Neural progenitor cell (in vitro differentiated cells): Measurements from ENCODE around the gene TTLL8. TPM values are rescaled to one million over a fixed set of nuclear protein-coding genes. Genes with fewer than 3 reads are reported as not detected.

ENCODE experiments used
- DNase-seq: peaks from one replicate; pipeline ENCODE4 v3.0.0-alpha.2; 2016; ENCODE audit warnings: low spot score
- H2AFZ ChIP-seq: fragments of 200-600 bp; sonication (generic); replicated peaks from 2 replicates; pipeline ENCODE4 v1.6.1; 2016; ENCODE audit warnings: antibody characterized with exemption
- H3F3A ChIP-seq: fragments of 200-600 bp; sonication (generic); 2 replicates; pipeline ENCODE4 v1.6.1; 2016; ENCODE audit warnings: antibody characterized with exemption, low read depth
- H3K27ac ChIP-seq: fragments of 200-600 bp; sonication (generic); 2 replicates; pipeline ENCODE4 v1.5.1; 2016; ENCODE audit warnings: mild to moderate bottlenecking
- H3K27me3 ChIP-seq: fragments of 200-600 bp; sonication (generic); 2 replicates; pipeline ENCODE4 v1.6.1; 2016; ENCODE audit warnings: mild to moderate bottlenecking, moderate library complexity
- H3K36me3 ChIP-seq: fragments of 200-600 bp; sonication (generic); 2 replicates; pipeline ENCODE4 v1.5.1; 2016
- H3K4me1 ChIP-seq: fragments of 200-600 bp; sonication (generic); 2 replicates; pipeline ENCODE4 v1.6.1; 2016; ENCODE audit warnings: mixed run types
- H3K4me2 ChIP-seq: fragments of 200-600 bp; sonication (generic); 2 replicates; pipeline ENCODE4 v1.6.1; 2016
- H3K4me3 ChIP-seq: fragments of 200-600 bp; sonication (generic); 2 replicates; pipeline ENCODE4 v1.5.1; 2016
- H3K79me2 ChIP-seq: fragments of 200-600 bp; sonication (generic); 2 replicates; pipeline ENCODE4 v1.6.1; 2016; ENCODE audit warnings: low read depth
- H3K9ac ChIP-seq: fragments of 200-600 bp; sonication (generic); 2 replicates; pipeline ENCODE4 v1.6.1; 2016
- H3K9me3 ChIP-seq: fragments of 200-600 bp; sonication (generic); 2 replicates; pipeline ENCODE4 v1.5.1; 2016; ENCODE audit warnings: low read depth
- H4K20me1 ChIP-seq: fragments of 200-600 bp; sonication (generic); 2 replicates; pipeline ENCODE4 v1.6.1; 2016; ENCODE audit warnings: low read depth
- H3K27ac Mint-ChIP-seq: 3 replicates; pipeline ENCODE4 v1.8.0; 2021; ENCODE audit warnings: mixed read lengths
- H3K27me3 Mint-ChIP-seq: 2 replicates; pipeline ENCODE4 v1.8.0; 2022; ENCODE audit warnings: low read depth, mild to moderate bottlenecking, inconsistent platforms, moderate library complexity, mixed read lengths; ENCODE audit not compliant: insufficient read depth
- H3K36me3 Mint-ChIP-seq: 3 replicates; pipeline ENCODE4 v1.8.0; 2021; ENCODE audit warnings: mixed read lengths
- H3K4me1 Mint-ChIP-seq: 3 replicates; pipeline ENCODE4 v1.8.0; 2021; ENCODE audit warnings: mixed read lengths
- H3K4me3 Mint-ChIP-seq: 3 replicates; pipeline ENCODE4 v1.8.0; 2021; ENCODE audit warnings: mild to moderate bottlenecking, moderate library complexity, mixed read lengths
- H3K9me3 Mint-ChIP-seq: 3 replicates; pipeline ENCODE4 v1.8.0; 2020; ENCODE audit warnings: mixed read lengths
- CTCF ChIP-seq: fragments of 200-600 bp; sonication (generic); IDR thresholded peaks from 2 replicates; pipeline ENCODE4 v1.5.1; 2017; ENCODE audit warnings: antibody characterized with exemption, mild to moderate bottlenecking
- EZH2 ChIP-seq: fragments of 200-600 bp; sonication (generic); IDR thresholded peaks from 2 replicates; pipeline ENCODE4 v1.6.1; 2017; ENCODE audit warnings: antibody characterized with exemption, mild to moderate bottlenecking, moderate library complexity
- EZH2phosphoT487 ChIP-seq: fragments of 200-600 bp; sonication (generic); IDR thresholded peaks from 2 replicates; pipeline ENCODE4 v1.6.1; 2017; ENCODE audit warnings: antibody characterized with exemption
- total RNA-seq: library from RNA; depleted of rRNA; stranded (reverse); fragments of >200 nt; gene quantifications from 2 replicates; pipeline ENCODE4 v1.2.3, GENCODE V29; 2015; ENCODE audit warnings: low replicate concordance

The TTLL8 gene
- total RNA-seq, 1 donor from 2014 or later = not detected

GRCh38 chr22:49969751-49970527 is 88.2 kb downstream of the TTLL8 start:
- Histone ChIP-seq H4K20me1 (peaks cover 24% of the 10 kb centered on the region), H3F3A (peaks cover 15% of the 10 kb centered on the region), H3K9ac (no peak overlapping the region), H3K9me3 (no peaks in the 10 kb centered on the region), H3K79me2 (no peaks in the 10 kb centered on the region), H3K4me2 (no peak overlapping the region), H3K36me3 (no peaks in the 10 kb centered on the region), H3K27me3 (peaks cover 38% of the 10 kb centered on the region), H2AFZ (no peak overlapping the region), H3K4me3 (no peak overlapping the region), H3K27ac (no peak overlapping the region), H3K4me1 (peaks cover 14% of the 10 kb centered on the region)
- H3K4me1 Mint-ChIP-seq = peaks cover 9% of the 10 kb centered on the region
- H3K27ac Mint-ChIP-seq = no peak overlapping the region
- peak overlapping the region; percentile 78 for H3K4me3 Mint-ChIP-seq
- peaks cover 2% of the 10 kb centered on the region for H3K36me3 Mint-ChIP-seq
- no peak for DNase-seq
- TF ChIP-seq EZH2phosphoT487 (no peak), EZH2 (no peak), CTCF (no peak)
- H3K9me3 Mint-ChIP-seq = no peaks in the 10 kb centered on the region
- H3K27me3 Mint-ChIP-seq = peaks cover 10% of the 10 kb centered on the region

GRCh38 chr22:49968831-49969661 is 89.1 kb downstream of the TTLL8 start:
- Mint-ChIP-seq H3K36me3 (peaks cover 2% of the 10 kb centered on the region), H3K4me3 (no peak overlapping the region), H3K4me1 (peaks cover 9% of the 10 kb centered on the region), H3K27me3 (peaks cover 10% of the 10 kb centered on the region), H3K27ac (no peak overlapping the region), H3K9me3 (no peaks in the 10 kb centered on the region)
- Histone ChIP-seq H3K4me3 (no peak overlapping the region), H3K27me3 (peaks cover 38% of the 10 kb centered on the region), H3K27ac (no peak overlapping the region), H3K4me2 (no peak overlapping the region), H2AFZ (no peak overlapping the region), H4K20me1 (peaks cover 33% of the 10 kb centered on the region), H3K9ac (no peak overlapping the region), H3K79me2 (no peaks in the 10 kb centered on the region), H3F3A (peaks cover 15% of the 10 kb centered on the region), H3K4me1 (peaks cover 14% of the 10 kb centered on the region), H3K9me3 (no peaks in the 10 kb centered on the region), H3K36me3 (no peaks in the 10 kb centered on the region)
- DNase-seq = peak; percentile 3
- TF ChIP-seq EZH2 (no peak), CTCF (no peak), EZH2phosphoT487 (no peak)

Other genes starting within 250 kb of the TTLL8 start
- gene BRD1, start 230.4 kb downstream of the TTLL8 start, total RNA-seq = 31.2 and 46.7 TPM in 2 replicates
- 23.1 and 29.3 TPM in 2 replicates for gene ZBED4, start 204.5 kb downstream of the TTLL8 start, total RNA-seq
- 4.9 and 14.2 TPM in 2 replicates for gene ALG12, start 139.9 kb downstream of the TTLL8 start, total RNA-seq
- 12.2 and 22.6 TPM in 2 replicates for gene CRELD2, start 139.7 kb downstream of the TTLL8 start, total RNA-seq
- gene PIM3, start 97.5 kb downstream of the TTLL8 start, total RNA-seq = 15.1 and 37.2 TPM in 2 replicates
- 0.15 TPM in 1 of 2 replicates, not detected in the other for gene IL17REL, start 45.5 kb downstream of the TTLL8 start, total RNA-seq
- gene MLC1, start 27.1 kb upstream of the TTLL8 start, total RNA-seq = not detected in 2 replicates
- 0.99 TPM in 1 of 2 replicates, not detected in the other for gene MOV10L1, start 31.7 kb upstream of the TTLL8 start, total RNA-seq
- 0.88 and 1.9 TPM in 2 replicates for gene PANX2, start 112.4 kb upstream of the TTLL8 start, total RNA-seq
- 15.4 and 37.4 TPM in 2 replicates for gene TRABD, start 127.6 kb upstream of the TTLL8 start, total RNA-seq
- 7.6 and 20.8 TPM in 2 replicates for gene SELENOO, start 142.7 kb upstream of the TTLL8 start, total RNA-seq
- gene TUBGCP6, start 186.7 kb upstream of the TTLL8 start, total RNA-seq = 16.9 and 44.6 TPM in 2 replicates
- gene HDAC10, start 193.0 kb upstream of the TTLL8 start, total RNA-seq = 5.4 and 27.6 TPM in 2 replicates
- gene MAPK12, start 203.4 kb upstream of the TTLL8 start, total RNA-seq = 18.7 and 28.4 TPM in 2 replicates
- 0.37 TPM in 1 of 2 replicates, not detected in the other for gene MAPK11, start 212.1 kb upstream of the TTLL8 start, total RNA-seq
- gene PLXNB2, start 249.3 kb upstream of the TTLL8 start, total RNA-seq = 32.4 and 94.1 TPM in 2 replicates